Hematopoietic multipotent progenitor cell treated with erythropoietin and hydrocortisone succinate and interleukin-3 and kit ligand, for 4 days (in vitro differentiated cells): ENCODE data around the gene TSPAN5.
A peak's percentile ranks its signal among the peaks of the same experiment; 100 is the strongest.

Experiments used
- DNase-seq: peaks from one replicate; pipeline ENCODE4 v3.0.0-alpha.2; 2015

TSPAN5 gene

GRCh38 chr4:98672583-98673287 is 14.3 kb upstream of the TSPAN5 start:
- no peak for DNase-seq

GRCh38 chr4:98671131-98671530 is 12.7 kb upstream of the TSPAN5 start:
- DNase-seq = no peak

GRCh38 chr4:98670186-98670585 is 11.8 kb upstream of the TSPAN5 start:
- no peak for DNase-seq

GRCh38 chr4:98669577-98669976 is 11.2 kb upstream of the TSPAN5 start:
- no peak for DNase-seq

- peak; percentile 37 for DNase-seq
These were observed 6.5 kb upstream of the TSPAN5 start for GRCh38 chr4:98664959-98665358.

- DNase-seq = peak; percentile 48
These were observed 5.0 kb upstream of the TSPAN5 start for GRCh38 chr4:98663226-98664006.

- DNase-seq = no peak
These were observed 4.3 kb upstream of the TSPAN5 start for GRCh38 chr4:98662626-98663225.

- no peak for DNase-seq
These were observed 3.6 kb upstream of the TSPAN5 start for GRCh38 chr4:98662055-98662453.

GRCh38 chr4:98661371-98662054 is 3.1 kb upstream of the TSPAN5 start:
- DNase-seq = no peak

- DNase-seq = no peak
These were observed 1.5 kb upstream of the TSPAN5 start for GRCh38 chr4:98659741-98660462.

- DNase-seq = no peak
These were observed 738 bp upstream of the TSPAN5 start for GRCh38 chr4:98659106-98659592.

- peak; percentile 77 for DNase-seq
These were observed 702 bp downstream of the TSPAN5 start for GRCh38 chr4:98657531-98658286.

GRCh38 chr4:98656886-98657285 is 1.5 kb downstream of the TSPAN5 start:
- no peak for DNase-seq

GRCh38 chr4:98656443-98656842 is 2.0 kb downstream of the TSPAN5 start:
- no peak for DNase-seq

GRCh38 chr4:98653890-98654867 is 4.2 kb downstream of the TSPAN5 start:
- no peak for DNase-seq

GRCh38 chr4:98652996-98653395 is 5.4 kb downstream of the TSPAN5 start:
- DNase-seq = no peak

GRCh38 chr4:98648602-98649001 is 9.8 kb downstream of the TSPAN5 start:
- DNase-seq = no peak

GRCh38 chr4:98646422-98646821 is 12.0 kb downstream of the TSPAN5 start:
- DNase-seq = no peak

- no peak for DNase-seq
These were observed 12.9 kb downstream of the TSPAN5 start for GRCh38 chr4:98645527-98645926.

- no peak for DNase-seq
These were observed 14.7 kb downstream of the TSPAN5 start for GRCh38 chr4:98643755-98644154.
